GM19324 (cell line): ENCODE data around the gene ELMO3.

ENCODE experiments used
- ATAC-seq: cut with Tn5 transposase; IDR thresholded peaks from one replicate; pipeline ENCODE4 v1.9.1; 2021; ENCODE audit warnings: mild to moderate bottlenecking, moderate library complexity; ENCODE audit not compliant: unreplicated experiment, low FRiP score

The ELMO3 gene

DNA sequence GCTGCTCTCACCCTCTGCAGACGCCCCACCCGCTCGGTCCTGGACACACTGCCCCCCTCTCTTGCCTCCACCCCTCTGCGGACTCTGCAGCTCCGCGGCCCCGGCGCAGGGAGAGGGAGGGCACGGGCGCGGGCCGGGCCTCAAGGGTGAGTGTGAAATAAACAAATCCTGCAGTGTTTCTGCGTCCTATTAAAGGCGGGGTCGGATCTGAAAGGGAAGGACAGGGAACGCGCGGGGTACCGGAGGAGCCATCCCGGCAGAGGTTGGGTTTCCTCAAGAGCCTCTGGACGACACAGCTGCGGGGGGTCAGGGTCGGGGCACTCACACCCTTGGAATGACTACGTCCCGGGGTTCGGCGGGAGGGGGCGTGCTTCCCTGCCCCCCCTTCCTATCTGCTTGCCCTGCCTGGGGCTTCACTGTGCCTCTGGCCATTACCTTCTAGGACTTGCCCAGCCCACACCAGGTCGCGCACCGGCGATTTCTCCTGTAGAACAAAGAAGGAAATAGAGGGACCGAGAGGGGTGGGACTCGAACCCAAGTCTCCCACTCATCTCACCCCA is 34.9 kb upstream of the ELMO3 start:
- ATAC-seq = no peak

DNA sequence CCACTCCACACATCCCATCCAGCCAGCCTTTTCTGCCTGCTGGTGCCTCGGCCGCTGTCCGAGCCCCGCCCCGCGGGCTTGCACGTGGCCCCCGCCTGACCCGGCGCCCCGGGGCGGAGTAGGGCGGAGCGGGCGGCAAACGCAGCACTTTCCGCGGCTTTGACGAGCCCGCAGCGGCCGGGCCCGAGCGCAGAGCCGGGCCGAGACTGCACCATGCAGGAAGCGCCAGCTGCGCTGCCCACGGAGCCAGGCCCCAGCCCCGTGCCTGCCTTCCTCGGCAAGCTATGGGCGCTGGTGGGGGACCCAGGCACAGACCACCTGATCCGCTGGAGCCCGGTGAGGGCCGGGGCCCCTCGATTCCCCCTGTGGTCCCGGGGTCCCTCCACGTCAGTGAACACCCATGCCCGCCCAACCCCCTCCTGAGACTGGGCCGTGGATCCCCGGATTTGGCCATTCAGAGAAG is 34.3 kb upstream of the ELMO3 start, which contains the start of gene HSF4:
Gene HSF4 (plus strand): TSS at position 147 of the 463 bp plus-strand sequence. CDS start 67 bp downstream, at position 214.
- ATAC-seq = no peak

DNA sequence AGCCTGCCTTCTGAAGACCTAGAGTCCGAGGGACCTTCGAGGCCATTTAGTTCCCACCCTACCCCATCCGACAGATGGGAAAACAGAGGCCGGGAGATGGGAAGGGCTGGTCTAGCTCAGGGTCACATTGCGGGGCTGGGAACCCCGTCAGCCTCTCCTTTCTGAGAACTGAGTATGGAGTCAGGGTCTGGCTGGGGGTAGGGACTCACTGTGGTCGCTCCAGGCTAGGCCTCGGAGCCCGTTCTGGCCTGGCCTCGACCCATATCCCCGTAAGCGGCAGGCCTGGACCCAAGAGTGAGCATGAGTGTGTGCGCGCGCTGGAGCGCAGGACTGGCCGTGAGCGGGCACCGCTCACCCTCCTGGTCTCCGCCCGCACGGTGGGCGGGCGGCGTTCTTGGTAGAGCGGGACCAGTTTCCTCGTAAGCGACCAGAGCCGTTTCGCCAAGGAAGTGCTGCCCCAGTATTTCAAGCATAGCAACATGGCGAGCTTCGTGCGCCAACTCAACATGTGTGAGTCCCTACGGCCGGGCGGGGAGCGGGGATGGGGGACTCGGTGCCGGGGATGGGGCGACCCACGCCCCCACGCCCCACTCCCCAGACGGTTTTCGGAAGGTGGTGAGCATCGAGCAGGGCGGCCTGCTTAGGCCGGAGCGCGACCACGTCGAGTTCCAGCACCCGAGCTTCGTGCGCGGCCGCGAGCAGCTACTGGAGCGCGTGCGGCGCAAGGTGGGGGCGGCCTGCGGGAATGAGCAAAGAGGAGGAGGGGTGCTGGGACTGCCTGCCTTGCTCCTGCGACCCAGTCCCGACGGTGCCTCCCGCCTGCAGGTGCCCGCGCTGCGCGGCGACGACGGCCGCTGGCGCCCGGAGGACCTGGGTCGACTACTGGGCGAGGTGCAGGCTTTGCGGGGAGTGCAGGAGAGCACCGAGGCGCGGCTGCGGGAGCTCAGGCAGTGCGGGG is 33.5 kb upstream of the ELMO3 start:
- ATAC-seq = no peak

DNA sequence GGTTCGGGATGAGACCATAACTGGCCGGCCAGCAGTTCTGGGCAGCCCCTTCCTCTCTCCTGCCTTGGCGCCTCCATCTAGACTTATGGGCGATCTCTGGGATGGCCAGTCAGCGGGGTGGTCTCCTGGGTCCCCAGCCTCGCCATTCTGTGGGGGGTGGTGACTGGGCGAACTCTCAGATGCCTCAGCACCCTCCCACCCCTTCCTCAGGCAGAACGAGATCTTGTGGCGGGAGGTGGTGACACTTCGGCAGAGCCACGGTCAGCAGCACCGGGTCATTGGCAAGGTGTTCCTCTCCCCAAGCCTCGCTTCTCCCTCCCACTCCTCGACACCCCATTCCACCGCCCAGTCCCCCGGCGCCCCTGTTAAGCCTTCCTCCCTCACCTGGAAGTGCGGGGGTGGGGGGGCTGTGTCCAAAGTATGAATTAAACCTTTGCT is 32.8 kb upstream of the ELMO3 start:
- ATAC-seq = no peak

DNA sequence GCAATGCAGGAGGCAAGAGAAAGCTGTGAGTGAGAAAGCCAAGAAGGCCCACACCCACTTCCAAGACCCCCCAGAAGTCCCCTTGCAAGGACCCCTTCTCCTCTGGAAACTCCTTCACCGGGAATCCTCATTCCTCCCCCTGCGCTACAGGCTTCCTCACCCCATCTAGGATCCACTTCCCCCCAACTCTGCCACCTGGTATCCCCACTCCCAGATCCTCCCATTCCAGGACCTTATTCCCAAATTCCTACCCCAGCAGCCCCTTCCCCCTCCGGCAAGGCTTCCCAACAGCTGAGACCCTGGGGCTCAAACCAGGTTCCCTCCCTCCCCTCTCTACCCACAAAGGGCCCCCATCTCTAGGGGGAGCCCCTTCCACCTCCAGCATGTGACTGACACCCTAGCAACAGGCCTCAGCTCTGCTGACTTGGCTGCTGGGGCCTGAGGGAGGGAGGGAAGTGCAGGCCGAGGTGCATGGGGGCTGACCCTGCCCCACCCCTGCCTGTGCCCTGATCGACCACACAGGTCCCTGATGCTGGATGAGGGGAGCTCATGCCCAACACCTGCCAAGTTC is 32.2 kb upstream of the ELMO3 start:
- ATAC-seq = no peak

DNA sequence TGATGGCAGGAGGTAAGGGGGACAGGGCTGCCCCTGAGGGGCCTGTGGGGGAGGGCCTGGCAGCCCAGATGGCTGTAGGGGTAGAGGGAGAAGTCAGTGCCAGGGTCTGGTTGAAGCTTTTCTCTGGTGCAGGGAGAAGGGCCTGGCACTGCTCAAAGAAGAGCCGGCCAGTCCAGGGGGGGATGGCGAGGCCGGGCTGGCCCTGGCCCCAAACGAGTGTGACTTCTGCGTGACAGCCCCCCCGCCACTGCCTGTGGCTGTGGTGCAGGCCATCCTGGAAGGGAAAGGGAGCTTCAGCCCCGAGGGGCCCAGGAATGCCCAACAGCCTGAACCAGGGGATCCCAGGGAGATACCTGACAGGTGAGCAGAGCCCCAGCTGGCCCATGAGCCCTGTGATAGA is 31.3 kb upstream of the ELMO3 start:
- ATAC-seq = no peak

DNA sequence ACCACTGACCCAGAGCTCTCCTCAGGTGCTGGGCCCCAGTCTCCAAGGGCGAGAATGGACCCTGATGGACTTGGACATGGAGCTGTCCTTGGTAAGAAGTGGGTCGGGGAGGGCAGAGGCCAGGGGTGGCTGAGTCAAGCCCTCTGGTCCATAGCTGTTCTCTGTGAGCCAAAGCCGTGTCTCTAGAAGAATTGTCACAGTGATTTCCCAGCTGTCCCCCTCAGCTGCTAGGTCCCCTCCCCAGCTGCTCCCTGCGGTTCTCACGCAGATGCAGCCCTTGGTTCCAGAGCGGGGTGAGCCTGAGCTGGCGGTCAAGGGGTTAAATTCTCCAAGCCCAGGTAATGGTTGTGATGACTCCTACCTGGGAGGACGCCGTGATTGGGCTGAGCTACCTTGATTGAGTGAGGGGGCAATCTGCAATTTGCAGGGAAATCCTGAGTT is 29.9 kb upstream of the ELMO3 start:
- ATAC-seq = no peak

DNA sequence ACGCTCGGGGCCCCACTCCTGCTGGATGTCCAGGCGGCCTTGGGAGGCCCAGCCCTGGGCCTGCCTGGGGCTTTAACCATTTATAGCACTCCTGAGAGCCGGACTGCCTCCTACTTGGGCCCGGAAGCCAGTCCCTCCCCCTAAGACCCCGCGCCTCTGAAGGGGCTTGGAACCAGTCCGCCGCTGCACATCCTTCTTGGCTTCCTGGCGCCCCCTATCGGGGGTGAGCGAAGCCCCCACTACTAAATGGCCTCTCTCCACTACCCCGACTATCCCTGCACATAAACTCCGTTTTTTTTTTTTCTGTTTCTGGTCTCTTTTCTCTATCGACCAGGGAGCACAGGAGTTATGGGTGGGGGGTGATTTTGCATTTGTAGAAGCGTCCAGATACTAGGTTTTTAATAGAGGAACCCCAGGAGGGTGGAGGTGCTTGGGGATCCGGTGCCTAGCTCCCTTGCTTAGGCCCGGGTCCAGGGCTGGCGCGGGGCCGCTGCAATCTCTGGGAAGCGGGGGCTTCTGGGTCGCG is 29.2 kb upstream of the ELMO3 start:
- no peak for ATAC-seq

DNA sequence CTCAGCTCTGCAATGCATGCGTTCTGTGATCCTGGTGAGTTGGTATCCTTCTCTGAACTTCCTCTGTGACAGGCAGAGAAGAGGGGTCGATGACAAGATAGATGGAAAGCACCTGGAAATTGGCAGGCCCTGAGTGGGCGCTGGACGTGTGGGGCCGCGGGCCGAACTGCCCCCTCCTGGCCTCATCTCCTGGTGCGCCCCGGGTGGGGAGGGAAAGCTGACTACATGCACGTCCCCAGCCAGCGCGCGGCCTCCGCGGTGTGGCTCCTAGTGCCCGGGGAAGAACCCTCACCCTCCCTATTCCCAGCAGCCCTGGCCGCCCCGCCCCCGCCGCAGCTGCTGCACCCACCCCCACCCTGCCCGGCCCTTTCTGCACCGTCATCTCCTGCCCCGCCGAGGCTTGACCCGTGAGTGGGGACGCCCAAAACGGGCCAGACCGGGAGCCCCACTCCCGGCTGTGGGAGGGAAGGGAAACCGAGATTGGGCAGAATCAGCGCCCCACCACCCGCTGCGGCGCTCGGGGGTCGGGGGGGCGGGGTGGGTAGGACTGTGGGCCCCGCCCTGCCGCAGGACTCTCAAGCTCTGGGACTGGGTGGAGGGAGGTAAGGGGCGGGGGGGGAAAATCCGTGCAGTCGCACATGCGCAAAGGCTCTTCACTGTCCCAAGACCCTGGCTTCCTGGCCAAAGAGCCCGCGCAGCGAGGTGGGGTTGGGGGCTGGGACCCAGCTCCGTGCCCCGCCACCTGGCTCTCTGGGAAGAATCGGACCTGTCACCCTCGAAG is 28.6 kb upstream of the ELMO3 start, which contains the start of gene NOL3:
Gene NOL3 (plus strand): TSS at position 371 of the 781 bp plus-strand sequence.
- peak; percentile 29 for ATAC-seq

DNA sequence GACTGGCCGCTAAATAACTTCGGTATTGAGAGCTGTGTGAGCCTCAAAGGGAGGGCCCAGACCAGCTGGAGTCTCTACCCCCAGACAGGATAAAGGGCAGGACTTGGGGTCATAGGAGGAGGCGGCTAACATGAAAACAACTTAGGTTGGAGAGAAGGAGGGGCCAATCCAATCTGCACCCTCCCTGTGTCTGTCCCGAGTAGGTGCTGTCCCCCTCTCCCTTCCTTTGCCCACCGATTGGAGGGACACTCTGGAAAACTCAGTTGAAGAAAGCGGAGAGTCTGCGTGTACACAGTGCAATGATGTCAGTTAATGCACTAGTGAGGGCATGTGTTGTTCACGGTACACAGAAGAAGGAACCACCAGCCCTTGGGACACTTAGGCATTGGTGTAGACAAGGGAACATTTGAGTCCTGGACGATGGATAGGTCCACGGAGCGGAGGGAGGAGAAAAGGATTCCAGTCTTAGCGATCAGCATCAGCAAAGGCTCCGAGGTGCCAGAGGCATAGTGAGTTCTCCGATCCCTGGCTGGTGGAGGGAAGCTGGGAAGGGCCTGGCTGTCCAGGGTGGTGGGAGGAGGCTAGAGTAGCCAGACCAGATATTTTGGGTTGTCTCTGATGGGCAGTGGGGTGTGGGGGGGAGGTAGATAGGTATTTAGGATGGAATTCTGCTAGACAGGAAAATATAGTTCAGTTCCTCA is 27.8 kb upstream of the ELMO3 start:
- no peak for ATAC-seq

DNA sequence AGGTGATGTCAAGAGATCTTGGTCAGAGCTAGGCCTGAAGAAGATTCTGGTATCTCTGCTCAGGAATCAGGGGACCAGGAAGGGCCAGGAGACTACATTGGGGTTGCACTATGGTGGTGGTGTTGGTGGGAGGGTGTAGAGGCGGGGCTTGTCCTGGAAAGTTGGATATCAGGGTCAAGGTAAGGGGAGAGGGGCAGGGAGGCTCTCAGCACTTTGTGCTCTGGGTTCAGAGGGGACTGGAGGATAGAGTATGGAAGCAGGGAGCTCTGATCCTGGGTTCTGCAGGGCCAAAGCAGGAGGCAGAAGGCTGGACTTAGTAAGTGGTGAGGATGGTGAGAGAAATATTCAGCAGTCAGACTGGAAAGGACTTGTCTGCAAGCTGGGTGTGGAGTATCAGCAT is 25.6 kb upstream of the ELMO3 start:
- ATAC-seq = no peak

DNA sequence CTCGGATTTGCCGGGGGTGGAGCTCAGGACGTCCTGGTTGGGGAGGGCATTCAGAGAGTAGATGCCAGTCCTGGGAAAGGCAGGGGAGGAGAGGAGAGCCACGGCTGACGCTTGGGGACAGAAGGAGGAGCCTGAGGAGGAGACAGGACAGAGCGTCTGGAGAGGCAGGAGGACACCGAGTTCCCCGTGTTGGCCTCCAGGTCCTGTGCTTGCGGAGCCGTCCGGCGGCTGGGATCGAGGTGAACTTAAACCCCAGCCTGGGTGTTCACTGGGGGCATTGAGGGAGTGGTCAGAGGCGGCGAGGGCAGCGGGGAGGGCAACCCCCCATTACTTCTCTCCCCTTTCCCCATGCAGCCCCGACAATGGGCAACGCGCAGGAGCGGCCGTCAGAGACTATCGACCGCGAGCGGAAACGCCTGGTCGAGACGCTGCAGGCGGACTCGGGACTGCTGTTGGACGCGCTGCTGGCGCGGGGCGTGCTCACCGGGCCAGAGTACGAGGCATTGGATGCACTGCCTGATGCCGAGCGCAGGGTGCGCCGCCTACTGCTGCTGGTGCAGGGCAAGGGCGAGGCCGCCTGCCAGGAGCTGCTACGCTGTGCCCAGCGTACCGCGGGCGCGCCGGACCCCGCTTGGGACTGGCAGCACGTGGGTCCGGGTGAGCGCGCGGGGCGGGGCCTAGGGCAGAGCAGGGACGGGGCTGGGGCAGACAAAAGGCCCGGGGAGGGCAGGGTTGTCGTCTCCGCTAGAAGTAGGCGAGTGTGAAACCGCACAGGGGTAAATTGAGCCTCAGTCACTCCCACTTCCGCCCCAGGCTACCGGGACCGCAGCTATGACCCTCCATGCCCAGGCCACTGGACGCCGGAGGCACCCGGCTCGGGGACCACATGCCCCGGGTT is 24.9 kb upstream of the ELMO3 start:
- ATAC-seq = peak; percentile 37

DNA sequence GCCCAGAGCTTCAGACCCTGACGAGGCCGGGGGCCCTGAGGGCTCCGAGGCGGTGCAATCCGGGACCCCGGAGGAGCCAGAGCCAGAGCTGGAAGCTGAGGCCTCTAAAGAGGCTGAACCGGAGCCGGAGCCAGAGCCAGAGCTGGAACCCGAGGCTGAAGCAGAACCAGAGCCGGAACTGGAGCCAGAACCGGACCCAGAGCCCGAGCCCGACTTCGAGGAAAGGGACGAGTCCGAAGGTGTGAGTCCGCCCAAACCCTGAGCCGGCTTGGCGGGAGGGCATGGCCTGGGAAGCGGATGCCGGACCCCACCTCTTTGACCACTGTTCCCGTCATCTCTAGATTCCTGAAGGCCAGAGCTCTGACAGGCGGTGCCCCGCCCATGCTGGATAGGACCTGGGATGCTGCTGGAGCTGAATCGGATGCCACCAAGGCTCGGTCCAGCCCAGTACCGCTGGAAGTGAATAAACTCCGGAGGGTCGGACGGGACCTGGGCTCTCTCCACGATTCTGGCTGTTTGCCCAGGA is 24.2 kb upstream of the ELMO3 start:
- ATAC-seq = no peak

DNA sequence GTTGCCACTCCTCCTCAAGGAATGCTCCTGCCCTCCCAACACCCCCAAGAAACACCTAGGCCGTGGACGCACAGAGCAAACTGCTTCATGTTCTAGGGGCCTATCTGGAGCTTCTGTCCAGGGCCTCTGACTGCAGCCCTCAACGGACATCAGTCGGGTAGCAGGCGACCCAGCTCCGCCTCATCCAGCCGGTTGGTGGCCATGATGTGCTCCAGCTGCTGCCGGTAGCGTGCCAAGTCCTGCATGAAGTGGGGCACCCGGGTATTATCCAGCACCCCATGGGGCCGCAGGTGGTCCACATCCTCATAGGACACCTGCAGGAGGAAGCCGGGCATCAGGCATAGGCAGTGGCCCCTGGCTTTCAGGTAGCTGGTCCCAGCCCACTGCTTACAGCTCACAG is 22.3 kb upstream of the ELMO3 start:
- ATAC-seq = no peak

DNA sequence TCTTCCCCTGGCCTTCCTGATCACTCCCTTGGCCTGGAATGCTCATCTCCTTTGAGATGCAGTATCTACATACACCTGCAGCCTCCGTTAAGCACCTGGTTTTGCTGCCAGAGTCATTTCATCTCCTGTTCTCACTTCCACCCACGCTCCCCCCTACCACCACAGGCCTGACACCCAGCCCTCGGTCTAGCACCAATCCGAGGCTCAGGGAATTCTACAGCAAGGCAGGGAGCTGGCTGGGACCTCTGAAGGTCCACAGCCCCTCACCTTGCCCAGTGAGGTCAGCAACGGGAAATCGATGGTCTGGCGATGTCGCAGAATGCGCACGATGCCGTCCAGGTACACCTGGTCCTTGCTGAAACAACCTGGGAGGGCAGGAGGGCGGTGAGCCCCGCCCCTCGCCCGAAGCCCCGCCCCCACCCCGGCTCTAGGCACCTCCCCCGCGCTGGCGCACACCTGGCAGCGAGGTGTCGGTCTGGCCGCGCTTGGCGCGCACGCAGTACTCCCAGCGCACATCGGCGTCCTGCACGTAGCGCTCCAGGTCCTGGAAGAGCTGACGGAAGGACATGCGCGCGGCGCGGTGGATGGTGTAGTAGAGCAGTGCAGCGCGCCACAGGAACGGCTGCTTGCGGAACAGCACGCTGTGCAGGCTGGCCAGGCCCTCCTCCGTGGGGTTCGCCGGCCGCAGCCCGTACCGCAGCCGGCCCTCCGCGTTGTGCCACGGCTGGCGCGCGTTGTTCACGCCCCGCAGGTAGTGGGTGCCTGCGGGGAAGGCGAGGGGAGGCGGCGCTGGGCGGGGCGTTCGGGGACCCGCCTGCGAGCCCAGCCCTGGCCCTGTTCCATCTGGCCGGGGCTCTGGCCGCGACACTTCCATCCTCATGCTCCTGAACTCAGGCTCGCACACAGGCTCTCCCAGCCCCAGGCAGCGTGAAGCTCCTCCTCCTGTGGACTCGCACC is 20.9 kb upstream of the ELMO3 start:
- ATAC-seq = no peak

DNA sequence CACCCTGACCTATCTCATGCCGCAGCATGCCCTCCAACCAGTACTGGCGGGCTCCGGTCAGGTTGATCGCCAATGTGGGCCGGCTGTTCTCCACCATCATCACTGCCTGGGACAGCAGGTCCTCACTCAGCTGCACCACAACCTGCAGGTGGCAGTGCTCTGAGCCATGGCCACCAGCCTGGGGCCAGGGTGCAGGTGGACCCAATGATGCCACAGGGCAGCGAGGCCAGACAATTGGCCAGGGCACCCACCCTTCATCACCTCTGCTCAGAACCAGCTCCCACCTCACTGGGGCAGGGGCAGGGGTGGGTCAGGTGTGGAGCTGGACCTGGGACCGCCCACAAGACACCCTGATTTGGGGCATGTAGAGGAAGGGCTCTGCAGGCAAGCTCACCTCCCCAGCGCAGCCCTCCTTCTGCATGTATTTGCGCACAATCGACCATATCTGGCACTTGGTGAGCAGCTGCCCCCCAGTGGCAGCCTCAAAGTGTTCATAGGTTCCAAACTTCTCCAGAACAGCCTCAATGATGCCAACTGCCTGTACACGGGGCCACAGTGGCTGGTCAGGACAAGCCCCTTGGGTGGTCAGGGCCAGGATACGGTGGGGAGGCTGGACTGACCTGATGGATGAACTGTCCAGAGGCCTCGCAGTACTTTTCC is 19.4 kb upstream of the ELMO3 start:
- no peak for ATAC-seq

DNA sequence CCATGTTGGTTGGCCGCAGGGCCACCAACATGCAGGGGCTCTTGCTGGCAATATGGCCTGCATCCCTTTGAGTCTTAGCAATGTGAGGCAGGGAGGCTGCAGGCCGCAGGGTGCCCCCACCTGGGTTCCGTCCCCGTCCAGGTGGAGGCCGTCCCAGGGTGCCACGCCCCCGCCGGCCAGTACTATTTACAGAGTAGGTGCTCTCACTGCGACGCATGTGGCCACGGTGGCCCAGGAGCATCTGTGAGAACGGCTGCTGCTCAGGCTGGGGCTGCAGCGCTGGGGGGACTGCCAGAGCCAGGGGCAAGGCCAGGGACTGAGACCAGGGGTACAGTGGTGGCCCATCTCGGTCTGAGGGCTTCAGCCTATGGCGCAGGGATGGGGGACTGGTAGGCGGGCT is 18.8 kb upstream of the ELMO3 start:
- no peak for ATAC-seq
